Measurements from ENCODE around the gene POLD3. TPM values are rescaled to one million over a fixed set of nuclear protein-coding genes. Genes with fewer than 3 reads are reported as not detected.

The POLD3 gene
- total RNA-seq, 6 experiments from 2014 or later, result 10.1 to 17.5 (median 15.3) TPM

- peak; percentile 45 for DNase-seq
- TF ChIP-seq CTCF (IDR thresholded peaks at IDR 0.05), result peak; percentile 82
Measured at GRCh38 chr11:74570266-74571061, 21.9 kb upstream of the POLD3 start.

GRCh38 chr11:74571062-74571399 lies 21.4 kb upstream of the POLD3 start:
- H3K9me3 Mint-ChIP-seq, result no peaks in the 10 kb centered on the region
- peaks cover 5% of the 10 kb centered on the region; the same call in 1 of the 2 replicates for H3K4me1 Mint-ChIP-seq (ENCODE audit: low read depth)
- no peak for DNase-seq
- H3K4me3 Mint-ChIP-seq, result no peak overlapping the region
- H3K27me3 Mint-ChIP-seq (ENCODE audit: insufficient read depth), result peaks cover 21% of the 10 kb centered on the region
- TF ChIP-seq CTCF (IDR thresholded peaks at IDR 0.05), result no peak
- no peaks in the 10 kb centered on the region for H3K36me3 Mint-ChIP-seq (ENCODE audit: low read depth)
- H3K27ac Mint-ChIP-seq, result no peak overlapping the region

More at GRCh38 chr11:74570266-74571061, 21.9 kb upstream of the POLD3 start:
- H3K27ac Mint-ChIP-seq, result no peak overlapping the region
- peaks cover 21% of the 10 kb centered on the region for H3K27me3 Mint-ChIP-seq (ENCODE audit: insufficient read depth)
- H3K4me3 Mint-ChIP-seq, result no peak overlapping the region
- no peaks in the 10 kb centered on the region for H3K36me3 Mint-ChIP-seq (ENCODE audit: low read depth)
- H3K9me3 Mint-ChIP-seq, result no peaks in the 10 kb centered on the region
- H3K4me1 Mint-ChIP-seq (ENCODE audit: low read depth), result peaks cover 5% of the 10 kb centered on the region; the same call in 1 of the 2 replicates

GRCh38 chr11:74572349-74572748 lies 20.0 kb upstream of the POLD3 start:
- no peak overlapping the region for H3K27ac Mint-ChIP-seq
- TF ChIP-seq CTCF (IDR thresholded peaks at IDR 0.05), result no peak
- H3K36me3 Mint-ChIP-seq (ENCODE audit: low read depth), result no peaks in the 10 kb centered on the region
- no peak overlapping the region for H3K4me3 Mint-ChIP-seq
- peaks cover 5% of the 10 kb centered on the region; the same call in 1 of the 2 replicates for H3K4me1 Mint-ChIP-seq (ENCODE audit: low read depth)
- no peaks in the 10 kb centered on the region for H3K9me3 Mint-ChIP-seq
- no peak for DNase-seq
- peaks cover 24% of the 10 kb centered on the region for H3K27me3 Mint-ChIP-seq (ENCODE audit: insufficient read depth)

DNA sequence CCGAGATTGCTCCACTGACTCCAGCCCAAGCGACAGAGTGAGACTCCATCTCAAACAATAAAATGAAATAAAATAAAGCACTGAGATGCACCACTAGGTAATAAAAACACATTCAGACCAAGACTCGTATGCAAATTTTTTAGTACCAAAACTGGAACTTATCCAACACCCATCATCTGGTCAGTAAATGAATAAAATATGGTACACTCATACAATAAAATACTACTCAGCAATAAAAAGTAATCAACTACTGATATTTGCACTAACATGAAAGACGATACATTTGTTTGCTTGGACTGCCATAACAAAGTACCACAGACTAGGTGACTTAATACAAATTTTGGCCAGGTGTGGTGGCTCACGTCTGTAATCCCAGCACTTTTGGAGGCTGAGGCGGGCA lies 17.8 kb upstream of the POLD3 start:
- H3K27ac Mint-ChIP-seq, result no peak overlapping the region
- H3K27me3 Mint-ChIP-seq (ENCODE audit: insufficient read depth), result peaks cover 31% of the 10 kb centered on the region

GRCh38 chr11:74575999-74576398 lies 16.4 kb upstream of the POLD3 start:
- peaks cover 29% of the 10 kb centered on the region for H3K27me3 Mint-ChIP-seq (ENCODE audit: insufficient read depth)
- no peak for TF ChIP-seq CTCF (IDR thresholded peaks at IDR 0.05)

More for the DNA sequence above, 17.8 kb upstream of the POLD3 start:
- H3K4me1 Mint-ChIP-seq (ENCODE audit: low read depth), result peaks cover 5% of the 10 kb centered on the region; the same call in 1 of the 2 replicates
- no peak for TF ChIP-seq CTCF (IDR thresholded peaks at IDR 0.05)
- H3K4me3 Mint-ChIP-seq, result no peak overlapping the region
- H3K36me3 Mint-ChIP-seq (ENCODE audit: low read depth), result no peaks in the 10 kb centered on the region
- no peaks in the 10 kb centered on the region for H3K9me3 Mint-ChIP-seq
- DNase-seq, result no peak

More at GRCh38 chr11:74575999-74576398, 16.4 kb upstream of the POLD3 start:
- Mint-ChIP-seq H3K9me3 (no peaks in the 10 kb centered on the region), H3K27ac (no peak overlapping the region), H3K4me3 (no peak overlapping the region), H3K36me3 (ENCODE audit: low read depth) (no peaks in the 10 kb centered on the region), H3K4me1 (ENCODE audit: low read depth) (peaks cover 7% of the 10 kb centered on the region; the same call in 1 of the 2 replicates)
- DNase-seq, result no peak
